Measurements from ENCODE around the gene RUFY1. TPM values are rescaled to one million over a fixed set of nuclear protein-coding genes. Genes with fewer than 3 reads are reported as not detected.

RUFY1 gene
- total RNA-seq, 2 experiments from 2014 or later, result 19.5 to 21.8 TPM

DNA sequence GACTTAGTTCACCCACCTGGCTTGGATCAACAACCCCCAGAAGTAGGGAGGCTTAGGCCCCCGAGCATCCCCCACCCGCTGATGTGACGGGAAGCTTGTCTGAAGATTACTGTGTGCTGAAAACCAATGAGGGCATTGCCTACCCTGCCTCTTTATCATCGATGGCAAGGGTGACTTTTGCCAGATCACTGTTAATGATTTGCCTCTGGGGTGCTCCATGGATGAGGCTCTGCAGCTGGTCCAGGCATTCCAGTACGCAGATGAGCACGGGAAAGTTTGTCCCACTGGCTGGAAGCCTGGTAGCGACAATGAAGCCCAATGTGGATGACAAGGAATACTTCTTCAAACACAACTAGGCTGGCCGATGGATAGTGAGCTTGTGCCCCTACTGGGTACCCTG lies 22.0 kb downstream of the RUFY1 start:
- no peak overlapping the region for H3K27ac Mint-ChIP-seq

DNA sequence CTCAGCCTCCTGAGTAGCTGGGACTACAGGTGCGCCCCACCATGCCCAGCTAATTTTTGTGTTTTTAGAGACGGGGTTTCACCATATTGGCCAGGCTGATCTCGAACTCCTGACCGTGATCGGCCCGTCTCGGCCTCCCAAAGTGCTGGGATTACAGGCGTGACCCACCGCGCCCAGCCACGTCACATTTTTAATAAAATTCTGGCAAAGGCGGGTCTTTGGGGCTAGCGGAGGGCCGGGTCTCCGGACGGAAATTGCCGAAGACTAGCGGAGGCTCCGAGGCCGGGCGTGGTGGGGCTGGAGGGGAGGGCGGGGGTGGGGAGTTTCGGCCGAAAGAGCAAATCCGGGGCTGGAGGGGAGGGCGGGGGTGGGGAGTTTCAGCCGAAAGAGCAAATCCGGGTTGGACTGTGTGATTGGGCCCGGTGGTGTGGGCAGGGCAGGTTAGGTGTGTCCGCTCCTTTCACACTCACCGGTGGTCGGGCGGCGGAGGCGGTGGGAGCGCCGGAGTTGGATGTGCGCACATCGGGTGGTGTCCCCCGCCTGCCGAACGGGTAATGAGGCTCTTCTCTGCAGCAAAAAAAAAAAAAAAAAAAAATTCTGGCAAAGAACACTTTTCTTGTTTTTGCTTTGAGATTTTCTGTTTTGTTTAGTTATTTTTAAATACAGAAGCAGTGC lies 27.1 kb downstream of the RUFY1 start:
- Histone ChIP-seq H3K27me3 (ENCODE audit: control insufficient read depth in 1 of 2, insufficient read depth in 2 of 2, low read length in 2 of 2) (no peaks in the 10 kb centered on the region), H3K4me1 (ENCODE audit: insufficient read depth, low read length) (no peaks in the 10 kb centered on the region), H3K27ac (ENCODE audit: low read depth in 1 of 2, low read length in 2 of 2) (no peak overlapping the region), H3K9me3 (ENCODE audit: control insufficient read depth in 1 of 2, insufficient read depth in 1 of 2, low read length in 2 of 2) (no peaks in the 10 kb centered on the region), H3K36me3 (ENCODE audit: insufficient read depth, low read length) (peaks cover 40% of the 10 kb centered on the region), H3K4me3 (ENCODE audit: low read length) (no peak overlapping the region)
- intact Hi-C loops (cut with DNase I, micrococcal nuclease), result no loop called here
- ChIA-PET POLR2A (no interaction called here), CTCF (no interaction called here)
- H3K36me3 Mint-ChIP-seq (ENCODE audit: low read depth), result peaks cover 72% of the 10 kb centered on the region
- DNase-seq (no peak), ATAC-seq (ENCODE audit: poor library complexity) (no peak)
- TF ChIP-seq, protein P1, sequence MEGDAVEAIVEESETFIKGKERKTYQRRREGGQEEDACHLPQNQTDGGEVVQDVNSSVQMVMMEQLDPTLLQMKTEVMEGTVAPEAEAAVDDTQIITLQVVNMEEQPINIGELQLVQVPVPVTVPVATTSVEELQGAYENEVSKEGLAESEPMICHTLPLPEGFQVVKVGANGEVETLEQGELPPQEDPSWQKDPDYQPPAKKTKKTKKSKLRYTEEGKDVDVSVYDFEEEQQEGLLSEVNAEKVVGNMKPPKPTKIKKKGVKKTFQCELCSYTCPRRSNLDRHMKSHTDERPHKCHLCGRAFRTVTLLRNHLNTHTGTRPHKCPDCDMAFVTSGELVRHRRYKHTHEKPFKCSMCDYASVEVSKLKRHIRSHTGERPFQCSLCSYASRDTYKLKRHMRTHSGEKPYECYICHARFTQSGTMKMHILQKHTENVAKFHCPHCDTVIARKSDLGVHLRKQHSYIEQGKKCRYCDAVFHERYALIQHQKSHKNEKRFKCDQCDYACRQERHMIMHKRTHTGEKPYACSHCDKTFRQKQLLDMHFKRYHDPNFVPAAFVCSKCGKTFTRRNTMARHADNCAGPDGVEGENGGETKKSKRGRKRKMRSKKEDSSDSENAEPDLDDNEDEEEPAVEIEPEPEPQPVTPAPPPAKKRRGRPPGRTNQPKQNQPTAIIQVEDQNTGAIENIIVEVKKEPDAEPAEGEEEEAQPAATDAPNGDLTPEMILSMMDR (IDR thresholded peaks at IDR 0.05), result no peak
- H3K4me1 Mint-ChIP-seq (ENCODE audit: low read depth), result no peaks in the 10 kb centered on the region
- no peak overlapping the region for H3K4me3 Mint-ChIP-seq
- H3K9me3 Mint-ChIP-seq, result no peaks in the 10 kb centered on the region
- no peak overlapping the region for H3K27ac Mint-ChIP-seq
- no peaks in the 10 kb centered on the region for H3K27me3 Mint-ChIP-seq

More for the DNA sequence above, 22.0 kb downstream of the RUFY1 start:
- no peak overlapping the region for H3K4me3 ChIP-seq (ENCODE audit: low read length)
- TF ChIP-seq, protein P1 (IDR thresholded peaks at IDR 0.05), result no peak
- no peak for ATAC-seq (ENCODE audit: poor library complexity)
- no peak overlapping the region for H3K4me3 Mint-ChIP-seq
- H3K36me3 ChIP-seq (ENCODE audit: insufficient read depth, low read length), result peaks cover 58% of the 10 kb centered on the region
- no peak for DNase-seq
- H3K36me3 Mint-ChIP-seq (ENCODE audit: low read depth), result peaks cover 76% of the 10 kb centered on the region
- intact Hi-C loops (cut with DNase I, micrococcal nuclease), result no loop called here
- H3K27me3 ChIP-seq (ENCODE audit: control insufficient read depth in 1 of 2, insufficient read depth in 2 of 2, low read length in 2 of 2), result no peaks in the 10 kb centered on the region
- peaks cover 5% of the 10 kb centered on the region for H3K4me1 Mint-ChIP-seq (ENCODE audit: low read depth)
- H3K9me3 ChIP-seq (ENCODE audit: control insufficient read depth in 1 of 2, insufficient read depth in 1 of 2, low read length in 2 of 2), result no peaks in the 10 kb centered on the region
- ChIA-PET POLR2A (interaction anchor here (1.7 kb wide), 1 partner anchor 13 kb away, joined by 5 read pairs; no protein-coding TSS in a partner anchor), CTCF (interaction anchor here (1.1 kb wide), 1 partner anchor 14 kb away, joined by 3 read pairs; no protein-coding TSS in a partner anchor)
- no peak overlapping the region for H3K27ac ChIP-seq (ENCODE audit: low read depth in 1 of 2, low read length in 2 of 2)
- no peaks in the 10 kb centered on the region for H3K4me1 ChIP-seq (ENCODE audit: insufficient read depth, low read length)
- H3K9me3 Mint-ChIP-seq, result no peaks in the 10 kb centered on the region
- no peaks in the 10 kb centered on the region for H3K27me3 Mint-ChIP-seq

- Mint-ChIP-seq H3K27me3 (no peaks in the 10 kb centered on the region), H3K4me1 (ENCODE audit: low read depth) (no peaks in the 10 kb centered on the region), H3K4me3 (no peak overlapping the region), H3K27ac (no peak overlapping the region), H3K9me3 (no peaks in the 10 kb centered on the region), H3K36me3 (ENCODE audit: low read depth) (peaks cover 59% of the 10 kb centered on the region)
- POLR2A ChIA-PET, result no interaction called here
- no peaks in the 10 kb centered on the region for H3K27me3 ChIP-seq (ENCODE audit: control insufficient read depth in 1 of 2, insufficient read depth in 2 of 2, low read length in 2 of 2)
- H3K9me3 ChIP-seq (ENCODE audit: control insufficient read depth in 1 of 2, insufficient read depth in 1 of 2, low read length in 2 of 2), result no peaks in the 10 kb centered on the region
- H3K4me3 ChIP-seq (ENCODE audit: low read length), result no peak overlapping the region
- TF ChIP-seq, protein P1 (IDR thresholded peaks at IDR 0.05), result no peak
- peaks cover 56% of the 10 kb centered on the region for H3K36me3 ChIP-seq (ENCODE audit: insufficient read depth, low read length)
- DNase-seq (no peak), ATAC-seq (ENCODE audit: poor library complexity) (no peak)
- CTCF ChIA-PET, result interaction anchor here (0.6 kb wide), 1 partner anchor 13 kb away, joined by 3 read pairs; no protein-coding TSS in a partner anchor
- no peak overlapping the region for H3K27ac ChIP-seq (ENCODE audit: low read depth in 1 of 2, low read length in 2 of 2)
- intact Hi-C loops (cut with DNase I, micrococcal nuclease), result loop anchor here in 1 of 2 experiments (5.0 kb wide), 1 partner anchor 74 kb away; no protein-coding TSS in a partner anchor
- H3K4me1 ChIP-seq (ENCODE audit: insufficient read depth, low read length), result no peaks in the 10 kb centered on the region
Observed at GRCh38 chr5:179585941-179586401, 35.6 kb downstream of the RUFY1 start.

Measured in CD4-positive, alpha-beta T cell (primary cell).